PC-3 (cell line): Measurements from ENCODE around the gene CHAC1. TPM values are rescaled to one million over a fixed set of nuclear protein-coding genes. Genes with fewer than 3 reads are reported as not detected.

Experiments
- ATAC-seq: fragments of 200-7000 bp; cut with Tn5 transposase; 2 replicates; pipeline ENCODE4 v1.9.1; 2020; ENCODE audit warnings: mild to moderate bottlenecking, moderate library complexity
- BruUV-seq: library from RNA; stranded (reverse); fragments of 400-500 nt; replicated peaks from 2 replicates; lab custom pipeline; 2021; lab: Mats Ljungman, UMichigan
- CTCF ChIA-PET: fragments of 300-600 bp; sonication (Branson Sonifier 250); formaldehyde crosslinking; loops from one replicate; lab custom pipeline; 2022; ENCODE audit warnings: antibody characterized with exemption; lab: Charles Lee
- POLR2A ChIA-PET: fragments of 300-600 bp; sonication (Branson Sonifier 250); formaldehyde crosslinking; loops from one replicate; lab custom pipeline; 2022; ENCODE audit warnings: antibody characterized with exemption; ENCODE audit not compliant: unreplicated experiment; lab: Charles Lee
- DNase-seq: peaks from one replicate; pipeline ENCODE4 v3.0.0-alpha.2; 2015
- H2AFZ ChIP-seq: fragments of 300-600 bp; sonication (generic); 2 replicates; pipeline ENCODE4 v1.6.0; 2016; ENCODE audit warnings: antibody characterized with exemption, low read length
- H3F3A ChIP-seq: fragments of 300-600 bp; sonication (generic); one replicate; pipeline ENCODE4 v1.6.0; 2017; ENCODE audit warnings: antibody characterized with exemption, low read length, control low read depth, mild to moderate bottlenecking; ENCODE audit not compliant: unreplicated experiment
- H3K27ac ChIP-seq: fragments of 300-600 bp; sonication (generic); 2 replicates; pipeline ENCODE4 v1.5.1; 2016; ENCODE audit warnings: mild to moderate bottlenecking, low read length
- H3K27me3 ChIP-seq: fragments of 300-600 bp; sonication (generic); 2 replicates; pipeline ENCODE4 v1.6.1; 2016; ENCODE audit warnings: low read length, mixed read lengths
- H3K36me3 ChIP-seq: fragments of 300-600 bp; sonication (generic); 2 replicates; pipeline ENCODE4 v1.6.1; 2016; ENCODE audit warnings: low read depth, mixed run types, low read length, mixed read lengths
- H3K4me1 ChIP-seq: fragments of 300-600 bp; sonication (generic); 2 replicates; pipeline ENCODE4 v1.5.1; 2016; ENCODE audit warnings: low read length; ENCODE audit not compliant: insufficient read depth
- H3K4me2 ChIP-seq: fragments of 300-600 bp; sonication (generic); 2 replicates; pipeline ENCODE4 v1.6.0; 2016; ENCODE audit warnings: low read length
- H3K4me3 ChIP-seq: fragments of 300-600 bp; sonication (generic); 2 replicates; pipeline ENCODE4 v1.5.1; 2016; ENCODE audit warnings: mild to moderate bottlenecking, low read length, mixed read lengths
- H3K79me2 ChIP-seq: fragments of 300-600 bp; sonication (generic); 2 replicates; pipeline ENCODE4 v1.6.1; 2017; ENCODE audit warnings: low read length, mixed read lengths
- H3K9ac ChIP-seq: fragments of 300-600 bp; sonication (generic); 2 replicates; pipeline ENCODE4 v1.6.0; 2016; ENCODE audit warnings: mild to moderate bottlenecking, low read length
- H3K9me2 ChIP-seq: fragments of 300-600 bp; sonication (generic); replicated peaks from 2 replicates; pipeline ENCODE4 v1.6.1; 2016; ENCODE audit warnings: mixed run types, low read length, mixed read lengths
- H3K9me3 ChIP-seq: fragments of 300-600 bp; sonication (generic); 2 replicates; pipeline ENCODE4 v1.6.1; 2016; ENCODE audit warnings: low read length, mixed read lengths
- H4K20me1 ChIP-seq: fragments of 300-600 bp; sonication (generic); 2 replicates; pipeline ENCODE4 v1.6.1; 2016; ENCODE audit warnings: low read length, mixed read lengths
- CTCF ChIP-seq: fragments of 300-600 bp; sonication (generic); conservative IDR thresholded peaks from 2 replicates; pipeline ENCODE4 v1.5.1; 2017; ENCODE audit warnings: antibody characterized with exemption, low read depth, mild to moderate bottlenecking, low read length
- EZH2 ChIP-seq: fragments of 300-600 bp; sonication (generic); IDR thresholded peaks from one replicate; pipeline ENCODE4 v1.6.1; 2017; ENCODE audit warnings: antibody characterized with exemption, mild to moderate bottlenecking, low read length; ENCODE audit not compliant: unreplicated experiment
- EZH2phosphoT487 ChIP-seq: fragments of 300-600 bp; sonication (generic); IDR thresholded peaks from 2 replicates; pipeline ENCODE4 v1.6.1; 2018; ENCODE audit warnings: mild to moderate bottlenecking, antibody characterized with exemption, low read length, borderline replicate concordance
- intact Hi-C: fragments of 100-400 bp; cut with micrococcal nuclease; formaldehyde crosslinking; loops from 2 replicates; pipeline ENCODE4 v1.9.0; 2023
- total RNA-seq: library from RNA; depleted of rRNA; stranded (reverse); fragments of >200 nt; gene quantifications from 2 replicates; pipeline ENCODE4 v1.2.3, GENCODE V29; 2014

CHAC1 gene
- total RNA-seq, 1 experiment from 2014 or later = 13.3 TPM

GRCh38 chr15:40963201-40963600 is 9.9 kb downstream of the CHAC1 start:
- Histone ChIP-seq H4K20me1 (no peaks in the 10 kb centered on the region), H3K9me3 (no peaks in the 10 kb centered on the region), H3K9me2 (no peaks in the 10 kb centered on the region), H3K4me1 (peaks cover 11% of the 10 kb centered on the region), H3K27me3 (no peaks in the 10 kb centered on the region), H3K27ac (no peak overlapping the region), H3K4me2 (no peak overlapping the region), H3K79me2 (no peaks in the 10 kb centered on the region), H3K4me3 (no peak overlapping the region), H3K9ac (no peak overlapping the region), H2AFZ (no peak overlapping the region), H3K36me3 (no peaks in the 10 kb centered on the region), H3F3A (no peaks in the 10 kb centered on the region)
- TF ChIP-seq EZH2 (no peak), EZH2phosphoT487 (no peak), CTCF (no peak)
- ChIA-PET POLR2A (no interaction called here), CTCF (no interaction called here)
- no peak for ATAC-seq
- DNase-seq = no peak
- intact Hi-C loops = no loop called here
- no TSS peak for BruUV-seq

GRCh38 chr15:40964006-40964405 is 10.7 kb downstream of the CHAC1 start:
- H3F3A ChIP-seq = no peaks in the 10 kb centered on the region
- H3K4me1 ChIP-seq = peaks cover 20% of the 10 kb centered on the region
- H2AFZ ChIP-seq = no peak overlapping the region
- intact Hi-C loops = no loop called here
- no peak overlapping the region for H3K4me2 ChIP-seq
- no peak overlapping the region for H3K27ac ChIP-seq
- H3K4me3 ChIP-seq = no peak overlapping the region
- ATAC-seq = no peak
- ChIA-PET POLR2A (no interaction called here), CTCF (interaction anchor here (2.1 kb wide), 1 partner anchor 23 kb away, joined by 5 read pairs; no protein-coding TSS in a partner anchor)
- DNase-seq = no peak
- H3K9ac ChIP-seq = no peak overlapping the region
- no peaks in the 10 kb centered on the region for H3K79me2 ChIP-seq
- no peaks in the 10 kb centered on the region for H3K27me3 ChIP-seq
- TF ChIP-seq EZH2phosphoT487 (no peak), EZH2 (no peak), CTCF (no peak)
- no TSS peak for BruUV-seq
- H4K20me1 ChIP-seq = no peaks in the 10 kb centered on the region
- no peaks in the 10 kb centered on the region for H3K36me3 ChIP-seq
- H3K9me3 ChIP-seq = no peaks in the 10 kb centered on the region
- H3K9me2 ChIP-seq = no peaks in the 10 kb centered on the region

GRCh38 chr15:40964634-40965033 is 11.4 kb downstream of the CHAC1 start:
- Histone ChIP-seq H4K20me1 (no peaks in the 10 kb centered on the region), H3K9ac (no peak overlapping the region), H3F3A (no peaks in the 10 kb centered on the region), H3K79me2 (no peaks in the 10 kb centered on the region), H3K4me2 (no peak overlapping the region), H3K27ac (no peak overlapping the region), H3K36me3 (no peaks in the 10 kb centered on the region), H3K9me3 (no peaks in the 10 kb centered on the region), H3K4me3 (no peak overlapping the region), H2AFZ (no peak overlapping the region), H3K9me2 (no peaks in the 10 kb centered on the region), H3K27me3 (no peaks in the 10 kb centered on the region), H3K4me1 (peaks cover 23% of the 10 kb centered on the region)
- intact Hi-C loops = no loop called here
- ATAC-seq (no peak), DNase-seq (no peak)
- POLR2A ChIA-PET = interaction anchor here (1.3 kb wide), 1 partner anchor 11 kb away, joined by 4 read pairs; the partner anchor contains the start of gene CHAC1
- no TSS peak for BruUV-seq
- CTCF ChIA-PET = interaction anchor here (0.7 to 2.1 kb wide), 2 partner anchors 19 to 23 kb away, joined by 3 to 5 read pairs; no protein-coding TSS in a partner anchor
- TF ChIP-seq EZH2 (no peak), EZH2phosphoT487 (no peak)
